DMS153 treated with DMSO at 0.1 percent for 48 hours (cell line): Measurements from ENCODE around the gene CSNK1D.
"Not testable (repeated sequence)": the region's sequence is repeated elsewhere in the genome, so short reads cannot be mapped to it uniquely, and the experiment has no call there.

Experiments
- DNase-seq: peaks from one replicate; lab custom pipeline; 2025; ENCODE audit not compliant: unreplicated experiment; lab: John Stamatoyannopoulos, UW

CSNK1D gene

GRCh38 chr17:82216301-82217119, 57.0 kb downstream of the CSNK1D start:
- no peak for DNase-seq

GRCh38 chr17:82215972-82216300, 57.6 kb downstream of the CSNK1D start:
- no peak for DNase-seq

GRCh38 chr17:82215095-82215971, 58.2 kb downstream of the CSNK1D start:
- DNase-seq: no peak

- DNase-seq: no peak
These were observed 59.4 kb downstream of the CSNK1D start for GRCh38 chr17:82214012-82214628.

GRCh38 chr17:82213251-82214011, 60.1 kb downstream of the CSNK1D start:
- DNase-seq: peak; percentile 8

GRCh38 chr17:82212331-82213250, 60.9 kb downstream of the CSNK1D start, which contains the start of gene CCDC57:
Gene CCDC57 (minus strand): TSS chr17:82212842. CDS start chr17:82201944, 10,898 bp downstream.
- DNase-seq: no peak

GRCh38 chr17:82210655-82211054, 62.8 kb downstream of the CSNK1D start:
- DNase-seq: not testable (repeated sequence)

GRCh38 chr17:82205720-82206508, 67.6 kb downstream of the CSNK1D start:
- peak; percentile 92 for DNase-seq

GRCh38 chr17:82204831-82205719, 68.4 kb downstream of the CSNK1D start:
- peak; percentile 74 for DNase-seq

GRCh38 chr17:82203920-82204319, 69.6 kb downstream of the CSNK1D start:
- DNase-seq: no peak

- no peak for DNase-seq
These were observed 70.5 kb downstream of the CSNK1D start for GRCh38 chr17:82202981-82203380.

- peak; percentile 4 for DNase-seq
These were observed 72.0 kb downstream of the CSNK1D start for GRCh38 chr17:82201498-82201910.

GRCh38 chr17:82200743-82201497, 72.6 kb downstream of the CSNK1D start:
- peak; percentile 11 for DNase-seq

GRCh38 chr17:82200135-82200534, 73.4 kb downstream of the CSNK1D start:
- DNase-seq: no peak

GRCh38 chr17:82199496-82199895, 74.0 kb downstream of the CSNK1D start:
- DNase-seq: no peak

- DNase-seq: no peak
These were observed 75.4 kb downstream of the CSNK1D start for GRCh38 chr17:82198092-82198491.
